VCaP (cell line): ENCODE data around the gene NR3C2.

ENCODE experiments used
- H3K27ac ChIP-seq: fragments of 450-650 bp; 2 replicates; pipeline ENCODE4 v1.5.1; 2017
- CTCF ChIP-seq: fragments of 450-650 bp; conservative IDR thresholded peaks from 2 replicates; pipeline ENCODE4 v1.5.1; 2017; ENCODE audit warnings: mild to moderate bottlenecking, moderate library complexity

Gene NR3C2

GRCh38 chr4:148159793-148160192 is 282.4 kb downstream of the NR3C2 start:
- no peak for TF ChIP-seq CTCF

GRCh38 chr4:148154769-148155168 is 287.4 kb downstream of the NR3C2 start:
- no peak overlapping the region for H3K27ac ChIP-seq
- TF ChIP-seq CTCF, result no peak

More at GRCh38 chr4:148159793-148160192, 282.4 kb downstream of the NR3C2 start:
- H3K27ac ChIP-seq, result no peak overlapping the region

- H3K27ac ChIP-seq, result no peak overlapping the region
- TF ChIP-seq CTCF, result no peak; the same call in 1 of the 2 replicates
Measured at GRCh38 chr4:148152868-148153625, 289.2 kb downstream of the NR3C2 start.

GRCh38 chr4:148151806-148152205 is 290.4 kb downstream of the NR3C2 start:
- TF ChIP-seq CTCF, result no peak
- no peak overlapping the region for H3K27ac ChIP-seq

- TF ChIP-seq CTCF, result no peak
- H3K27ac ChIP-seq, result no peak overlapping the region
Measured at GRCh38 chr4:148145475-148145874, 296.7 kb downstream of the NR3C2 start.

GRCh38 chr4:148143174-148143573 is 299.0 kb downstream of the NR3C2 start:
- H3K27ac ChIP-seq, result no peak overlapping the region
- TF ChIP-seq CTCF, result no peak

GRCh38 chr4:148141501-148141900 is 300.7 kb downstream of the NR3C2 start:
- TF ChIP-seq CTCF, result no peak
- no peak overlapping the region for H3K27ac ChIP-seq
